ENCODE results near the gene SCYGR8.

Gene SCYGR8

DNA sequence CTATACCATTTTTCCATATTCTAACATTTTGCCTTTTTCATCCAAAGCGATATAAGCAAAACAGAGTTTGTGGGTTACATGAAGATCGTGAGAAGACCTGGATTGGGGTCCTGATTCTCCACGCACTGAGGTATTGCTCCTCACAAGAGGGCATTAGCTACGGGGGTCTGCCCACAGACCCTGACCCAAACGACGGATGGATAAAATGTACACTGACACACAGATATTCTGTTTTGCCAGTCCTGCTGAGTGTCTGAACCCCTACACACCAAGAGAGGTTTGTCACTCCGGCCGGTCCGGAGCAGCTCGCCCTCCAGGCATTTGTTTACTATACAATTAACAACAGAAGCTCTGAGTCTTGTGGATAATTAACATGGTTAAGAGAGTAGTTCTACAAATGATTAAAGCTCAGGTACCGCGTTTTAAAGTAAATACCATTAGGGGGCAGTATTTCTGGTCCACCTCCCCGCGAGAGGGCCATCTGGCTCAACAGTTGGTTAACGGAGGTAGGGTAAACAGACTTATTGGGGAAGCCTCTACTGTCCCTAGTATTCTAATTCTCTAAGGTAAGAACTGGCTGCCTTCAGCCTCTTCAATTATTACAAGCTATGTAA lies 28.4 kb downstream of the SCYGR8 start:
- Histone ChIP-seq H3K27me3 (no peaks in the 10 kb centered on the region), H3K36me3 (no peaks in the 10 kb centered on the region), H3K4me1 (no peaks in the 10 kb centered on the region), H3K4me3 (no peak overlapping the region), H3K27ac (no peak overlapping the region), H3K9me3 (no peaks in the 10 kb centered on the region)
- no peak for DNase-seq
- intact Hi-C loops (cut with DNase I; ENCODE audit: low total_unique reads), result no loop called here
- TF ChIP-seq, protein P1, sequence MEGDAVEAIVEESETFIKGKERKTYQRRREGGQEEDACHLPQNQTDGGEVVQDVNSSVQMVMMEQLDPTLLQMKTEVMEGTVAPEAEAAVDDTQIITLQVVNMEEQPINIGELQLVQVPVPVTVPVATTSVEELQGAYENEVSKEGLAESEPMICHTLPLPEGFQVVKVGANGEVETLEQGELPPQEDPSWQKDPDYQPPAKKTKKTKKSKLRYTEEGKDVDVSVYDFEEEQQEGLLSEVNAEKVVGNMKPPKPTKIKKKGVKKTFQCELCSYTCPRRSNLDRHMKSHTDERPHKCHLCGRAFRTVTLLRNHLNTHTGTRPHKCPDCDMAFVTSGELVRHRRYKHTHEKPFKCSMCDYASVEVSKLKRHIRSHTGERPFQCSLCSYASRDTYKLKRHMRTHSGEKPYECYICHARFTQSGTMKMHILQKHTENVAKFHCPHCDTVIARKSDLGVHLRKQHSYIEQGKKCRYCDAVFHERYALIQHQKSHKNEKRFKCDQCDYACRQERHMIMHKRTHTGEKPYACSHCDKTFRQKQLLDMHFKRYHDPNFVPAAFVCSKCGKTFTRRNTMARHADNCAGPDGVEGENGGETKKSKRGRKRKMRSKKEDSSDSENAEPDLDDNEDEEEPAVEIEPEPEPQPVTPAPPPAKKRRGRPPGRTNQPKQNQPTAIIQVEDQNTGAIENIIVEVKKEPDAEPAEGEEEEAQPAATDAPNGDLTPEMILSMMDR (IDR thresholded peaks at IDR 0.05), result no peak

GRCh38 chr2:227774895-227775842 lies 29.5 kb downstream of the SCYGR8 start:
- no peak overlapping the region for H3K27ac ChIP-seq
- H3K4me3 ChIP-seq, result no peak overlapping the region
- TF ChIP-seq, protein P1 (IDR thresholded peaks at IDR 0.05), result no peak
- intact Hi-C loops (cut with DNase I; ENCODE audit: low total_unique reads), result no loop called here
- H3K9me3 ChIP-seq, result no peaks in the 10 kb centered on the region
- no peak for DNase-seq
- H3K4me1 ChIP-seq, result no peaks in the 10 kb centered on the region
- H3K36me3 ChIP-seq, result no peaks in the 10 kb centered on the region
- no peaks in the 10 kb centered on the region for H3K27me3 ChIP-seq

DNA sequence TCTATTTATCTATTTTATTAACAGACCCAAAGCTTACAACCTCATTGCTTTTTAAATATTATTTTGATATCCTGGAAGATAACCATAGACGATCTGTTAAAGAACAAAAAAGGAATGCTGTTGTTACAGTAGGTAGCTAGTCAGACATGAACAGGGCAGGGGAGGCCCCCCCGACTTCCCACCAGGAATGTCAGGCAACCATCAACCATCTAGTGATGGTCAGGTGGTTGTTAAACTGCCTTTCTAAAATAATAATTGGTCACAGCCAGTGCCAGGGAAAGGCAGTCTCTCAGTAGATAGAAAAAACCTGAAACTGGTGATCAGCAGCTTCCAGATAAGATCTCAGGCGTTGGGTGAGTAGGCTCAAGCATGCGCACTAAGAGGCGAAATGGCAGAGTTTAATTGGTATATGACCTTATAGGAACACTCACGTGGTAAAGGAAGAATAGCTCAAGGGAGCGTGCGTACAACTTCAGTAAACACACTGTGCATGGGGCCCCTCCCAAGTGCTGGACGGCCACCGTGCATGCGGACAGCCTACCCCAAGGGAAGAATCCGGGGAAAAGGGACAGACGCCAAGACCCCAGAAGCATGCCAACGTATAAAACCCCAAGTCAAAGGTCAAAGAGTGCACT lies 35.4 kb downstream of the SCYGR8 start:
- Histone ChIP-seq H3K27me3 (no peaks in the 10 kb centered on the region), H3K4me3 (no peak overlapping the region), H3K36me3 (no peaks in the 10 kb centered on the region), H3K9me3 (no peaks in the 10 kb centered on the region), H3K4me1 (no peaks in the 10 kb centered on the region), H3K27ac (no peak overlapping the region)
- TF ChIP-seq, protein P1 (IDR thresholded peaks at IDR 0.05), result no peak
- DNase-seq, result no peak
- intact Hi-C loops (cut with DNase I; ENCODE audit: low total_unique reads), result no loop called here

- no peaks in the 10 kb centered on the region for H3K27me3 ChIP-seq
- H3K4me3 ChIP-seq, result no peak overlapping the region
- H3K4me1 ChIP-seq, result no peaks in the 10 kb centered on the region
- intact Hi-C loops (cut with DNase I; ENCODE audit: low total_unique reads), result no loop called here
- no peaks in the 10 kb centered on the region for H3K36me3 ChIP-seq
- TF ChIP-seq, protein P1 (IDR thresholded peaks at IDR 0.05), result no peak
- DNase-seq, result no peak
- H3K9me3 ChIP-seq, result no peaks in the 10 kb centered on the region
- no peak overlapping the region for H3K27ac ChIP-seq
Observed at GRCh38 chr2:227781841-227782240, 36.1 kb downstream of the SCYGR8 start.

DNA sequence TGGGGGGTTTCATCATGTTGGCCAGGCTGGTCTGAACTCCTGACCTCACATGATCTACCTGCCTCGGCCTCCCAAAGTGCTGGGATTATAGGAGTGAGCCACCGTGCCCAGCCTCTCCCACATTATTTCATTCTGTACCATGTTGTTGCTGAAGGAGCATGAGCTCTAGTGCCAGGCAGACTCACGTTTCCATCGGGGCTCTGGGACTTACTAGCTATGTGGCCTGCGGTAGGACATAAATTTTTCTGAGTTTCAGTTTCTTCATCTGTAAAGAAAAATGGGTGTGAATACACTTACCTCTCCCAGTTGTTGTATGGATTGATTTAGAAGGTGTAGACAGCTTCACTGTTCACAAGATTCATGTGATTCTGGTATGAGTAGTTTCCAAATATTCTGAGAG lies 37.1 kb downstream of the SCYGR8 start:
- Histone ChIP-seq H3K36me3 (no peaks in the 10 kb centered on the region), H3K9me3 (no peaks in the 10 kb centered on the region), H3K27me3 (no peaks in the 10 kb centered on the region), H3K27ac (no peak overlapping the region), H3K4me3 (no peak overlapping the region), H3K4me1 (no peaks in the 10 kb centered on the region)
- DNase-seq, result no peak
- intact Hi-C loops (cut with DNase I; ENCODE audit: low total_unique reads), result no loop called here
- TF ChIP-seq, protein P1 (IDR thresholded peaks at IDR 0.05), result no peak

All from tibial artery (tissue), 4 donors.